H1 (cell line): ENCODE data around the gene MDH1. TPM values are rescaled to one million over a fixed set of nuclear protein-coding genes. Genes with fewer than 3 reads are reported as not detected.
A peak's percentile ranks its signal among the peaks of the same experiment; 100 is the strongest.

Experiments used
- ASH2L ChIP-seq: fragments of 200-600, 300-600 bp; sonication (generic); IDR thresholded peaks from one replicate; pipeline ENCODE4 v1.7.1; 2017; ENCODE audit warnings: low read length
- BACH1 ChIP-seq: IDR thresholded peaks from 2 replicates; pipeline ENCODE4 v1.6.1; 2012; ENCODE audit warnings: low read length, improper control_type of control experiment
- CBX5 ChIP-seq: fragments of 300-800, 300-1000 bp; sonication (generic); IDR thresholded peaks from 2 replicates; pipeline ENCODE4 v1.7.1; 2016; ENCODE audit warnings: antibody characterized with exemption, low read length, low read depth
- CBX8 ChIP-seq: fragments of 300-800, 300-1000 bp; sonication (generic); IDR thresholded peaks from 2 replicates; pipeline ENCODE4 v1.7.1; 2016; ENCODE audit warnings: low read depth, low read length, borderline replicate concordance
- CHD1 ChIP-seq: IDR thresholded peaks from 2 replicates; pipeline ENCODE4 v1.6.1; 2012; ENCODE audit warnings: low read depth, low read length, improper control_type of control experiment
- CHD2 ChIP-seq: IDR thresholded peaks from 2 replicates; pipeline ENCODE4 v1.6.1; 2012; ENCODE audit warnings: low read length, improper control_type of control experiment
- CTBP2 ChIP-seq: IDR thresholded peaks from 2 replicates; pipeline ENCODE4 v1.7.0; 2011; ENCODE audit warnings: borderline replicate concordance, mild to moderate bottlenecking, moderate library complexity, mixed read lengths, low read length; ENCODE audit not compliant: insufficient read depth, insufficient read length
- CTCF ChIP-seq, 3 experiments: IDR thresholded peaks; 1 replicate in 2 of 3; 2 replicates in 1 of 3; pipeline versions ENCODE4 v1.5.1 to v1.6.1; 2011; ENCODE audit warnings: low read length in 3 of 3, mild to moderate bottlenecking in 3 of 3, inconsistent platforms in 2 of 3, low read depth in 1 of 3, moderate library complexity in 1 of 3; ENCODE audit not compliant: insufficient read depth in 1 of 3; ENCODE audit errors: control extremely low read depth in 1 of 3
- EP300 ChIP-seq, 2 experiments: IDR thresholded peaks; 1 replicate in 1 of 2; 2 replicates in 1 of 2; pipeline ENCODE4 v1.6.1; 2011 to 2012; ENCODE audit warnings: low read depth in 2 of 2, low read length in 2 of 2, mild to moderate bottlenecking in 2 of 2, borderline replicate concordance in 1 of 2, inconsistent platforms in 1 of 2, moderate library complexity in 1 of 2
- GTF2F1 ChIP-seq: IDR thresholded peaks from 2 replicates; pipeline ENCODE4 v1.6.1; 2012; ENCODE audit warnings: low read depth, low read length, improper control_type of control experiment, borderline replicate concordance
- HDAC6 ChIP-seq: IDR thresholded peaks from one replicate; pipeline ENCODE4 v1.7.1; 2012; ENCODE audit warnings: low read depth, mild to moderate bottlenecking, inconsistent platforms, low read length, moderate library complexity
- KDM5A ChIP-seq: fragments of 200-600 bp; IDR thresholded peaks from 2 replicates; pipeline ENCODE4 v1.7.1; 2012; ENCODE audit warnings: mild to moderate bottlenecking, low read length, inconsistent platforms, mixed read lengths
- PHF8 ChIP-seq: fragments of 200-600 bp; sonication (generic); conservative IDR thresholded peaks from 2 replicates; pipeline ENCODE4 v1.7.1; 2012; ENCODE audit warnings: low read depth, mild to moderate bottlenecking, inconsistent platforms, low read length, moderate library complexity
- POU5F1 ChIP-seq: IDR thresholded peaks from 2 replicates; pipeline ENCODE4 v1.6.1; 2011; ENCODE audit warnings: low read depth, mild to moderate bottlenecking, low read length, moderate library complexity
- RBBP5 ChIP-seq: IDR thresholded peaks from 2 replicates; pipeline ENCODE4 v1.7.1; 2012; ENCODE audit warnings: low read depth, mild to moderate bottlenecking, inconsistent platforms, low read length, moderate library complexity, borderline replicate concordance
- SIN3A ChIP-seq, 2 experiments: IDR thresholded peaks in 1 of 2; conservative IDR thresholded peaks in 1 of 2; 2 replicates each; pipeline ENCODE4 v1.6.1; 2011 to 2012; ENCODE audit warnings: low read length in 2 of 2, improper control_type of control experiment in 1 of 2, low read depth in 1 of 2, mild to moderate bottlenecking in 1 of 2
- SIRT6 ChIP-seq: IDR thresholded peaks from one replicate; pipeline ENCODE4 v1.7.1; 2012; ENCODE audit warnings: low read length, inconsistent platforms
- SP4 ChIP-seq: IDR thresholded peaks from 2 replicates; pipeline ENCODE4 v1.6.1; 2012; ENCODE audit warnings: low read length, inconsistent platforms
- SUZ12 ChIP-seq: fragments of 200-600 bp; sonication (generic); IDR thresholded peaks from 2 replicates; pipeline ENCODE4 v1.6.1; 2012; ENCODE audit warnings: mild to moderate bottlenecking, inconsistent platforms, low read length, moderate library complexity, mixed read lengths
- TCF12 ChIP-seq: IDR thresholded peaks from 2 replicates; pipeline ENCODE4 v1.6.1; 2011; ENCODE audit warnings: low read depth, mild to moderate bottlenecking, low read length
- polyA plus RNA-seq, 7 experiments: library from polyadenylated mRNA; depleted of rRNA in 3 of 7; stranded (reverse) in 5 of 7; unstranded in 2 of 7; fragments of >200 nt in 5 of 7; fragments of 200-250 nt in 2 of 7; gene quantifications; 1 replicate in 5 of 7; 2 replicates in 1 of 7; 4 replicates in 1 of 7; pipeline versions ENCODE4 v1.2.1 to v1.2.3, GENCODE V29; 2011 to 2013; ENCODE audit warnings: missing spikeins in 2 of 7, mixed read lengths in 2 of 7
- total RNA-seq: library from RNA; stranded (reverse); fragmentation: NEBNext Ultra II Directional; extraction: Animal tissue kit (Norgen Biotek cat#: 25700); gene quantifications from 2 replicates; pipeline ENCODE4 v1.2.1, GENCODE V29; 2021
- TF ChIP-seq, protein P1 (sequence below): IDR thresholded peaks from 2 replicates; pipeline ENCODE4 v1.6.1; 2012; ENCODE audit warnings: inconsistent platforms

Gene MDH1
- total and polyA plus RNA-seq, 2 of the 8 experiments (the other 6 are each of a cell fraction or from before 2014, with no cell fraction given): 353 to 376 TPM

GRCh38 chr2:63588385-63589147 is at the start of gene MDH1, which contains the start of gene WDPCP (continued):
- 0 out of 3 replicates have a peak, but pooled peaks of 1 of the 2 experiments have one; percentile 41 for TF ChIP-seq EP300 (IDR thresholded peaks at IDR 0.05; ENCODE audit: borderline replicate concordance in 1 of 2, low read depth in 2 of 2, low read length in 2 of 2)
- peak; percentile 97 for TF ChIP-seq CHD2
- no peak for TF ChIP-seq CBX5
- peak; percentile 56; the same call in 1 of the 2 replicates for TF ChIP-seq PHF8
- peak; percentile 97 for TF ChIP-seq SIN3A (conservative IDR thresholded peaks at IDR 0.05 in 1 of 2, IDR thresholded peaks at IDR 0.05 in 1 of 2; ENCODE audit: low read depth in 1 of 2, low read length in 2 of 2)
- 0 out of 2 replicates have a peak, but pooled peaks have one; percentile 47 for TF ChIP-seq BACH1
- no peak for TF ChIP-seq SP4
- TF ChIP-seq CTBP2: peak; percentile 36
- TF ChIP-seq SIRT6: no peak
- no peak for TF ChIP-seq POU5F1
- no peak for TF ChIP-seq CHD1
- 0 out of 2 replicates have a peak, but pooled peaks have one; percentile 2 for TF ChIP-seq TCF12
- TF ChIP-seq GTF2F1: no peak
- TF ChIP-seq KDM5A: peak; percentile 26
- no peak for TF ChIP-seq HDAC6
- TF ChIP-seq, protein P1, sequence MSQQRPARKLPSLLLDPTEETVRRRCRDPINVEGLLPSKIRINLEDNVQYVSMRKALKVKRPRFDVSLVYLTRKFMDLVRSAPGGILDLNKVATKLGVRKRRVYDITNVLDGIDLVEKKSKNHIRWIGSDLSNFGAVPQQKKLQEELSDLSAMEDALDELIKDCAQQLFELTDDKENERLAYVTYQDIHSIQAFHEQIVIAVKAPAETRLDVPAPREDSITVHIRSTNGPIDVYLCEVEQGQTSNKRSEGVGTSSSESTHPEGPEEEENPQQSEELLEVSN: no peak; the same call in 1 of the 2 replicates
- no peak for TF ChIP-seq RBBP5
- no peak for TF ChIP-seq CTCF (IDR thresholded peaks at IDR 0.05; ENCODE audit: control extremely low read depth in 1 of 3, insufficient read depth in 1 of 3, low read depth in 1 of 3, low read length in 3 of 3)
- TF ChIP-seq CBX8: no peak
- no peak for TF ChIP-seq SUZ12
- TF ChIP-seq ASH2L: peak; percentile 90
